HG02759 (cell line): ENCODE results near the gene TREML2.

Experiments used
- ATAC-seq: cut with Tn5 transposase; IDR thresholded peaks from one replicate; pipeline ENCODE4 v1.9.1; 2021; ENCODE audit warnings: mild to moderate bottlenecking, moderate library complexity; ENCODE audit not compliant: unreplicated experiment

TREML2 gene

GRCh38 chr6:41153992-41154625, 46.8 kb downstream of the TREML2 start, which contains the start of gene TREML1:
Gene TREML1 (minus strand): TSS chr6:41154347. CDS start chr6:41154288, 59 bp downstream.
- ATAC-seq, result no peak

GRCh38 chr6:41153451-41153850, 47.5 kb downstream of the TREML2 start:
- ATAC-seq, result no peak

- no peak for ATAC-seq
These were observed 50.3 kb downstream of the TREML2 start for GRCh38 chr6:41150671-41151070.

- ATAC-seq, result no peak
These were observed 53.0 kb downstream of the TREML2 start for GRCh38 chr6:41147917-41148316.
